DMS114 treated with DMSO at 0.1 percent for 48 hours (cell line): Measurements from ENCODE around the gene FAM219A.
A peak's percentile ranks its signal among the peaks of the same experiment; 100 is the strongest.
"Not testable (repeated sequence)": the region's sequence is repeated elsewhere in the genome, so short reads cannot be mapped to it uniquely, and the experiment has no call there.

Source experiments
- DNase-seq: peaks from one replicate; lab custom pipeline; 2025; ENCODE audit not compliant: unreplicated experiment; lab: John Stamatoyannopoulos, UW

Gene FAM219A

GRCh38 chr9:34379334-34380033 lies 78.9 kb downstream of the FAM219A start:
- DNase-seq: peak; percentile 40

- DNase-seq: no peak
These were observed 79.9 kb downstream of the FAM219A start for GRCh38 chr9:34378376-34379060.

- DNase-seq: no peak
These were observed 81.0 kb downstream of the FAM219A start for GRCh38 chr9:34377404-34377746.

- peak; percentile 68 for DNase-seq
These were observed 81.6 kb downstream of the FAM219A start, which contains the start of gene MYORG for GRCh38 chr9:34376596-34377403. TSS of gene MYORG (minus strand) at chr9:34376898. CDS start at chr9:34372943, 3,955 bp downstream.

GRCh38 chr9:34375901-34376595 lies 82.3 kb downstream of the FAM219A start:
- no peak for DNase-seq

GRCh38 chr9:34374905-34375552 lies 83.3 kb downstream of the FAM219A start:
- DNase-seq: no peak

GRCh38 chr9:34374339-34374738 lies 84.0 kb downstream of the FAM219A start:
- DNase-seq: no peak

GRCh38 chr9:34373749-34374148 lies 84.6 kb downstream of the FAM219A start:
- DNase-seq: no peak

GRCh38 chr9:34372467-34373011 lies 85.8 kb downstream of the FAM219A start:
- DNase-seq: no peak

GRCh38 chr9:34371886-34372466 lies 86.4 kb downstream of the FAM219A start:
- DNase-seq: no peak

GRCh38 chr9:34370970-34371880 lies 87.1 kb downstream of the FAM219A start:
- DNase-seq: no peak

GRCh38 chr9:34370335-34370969 lies 87.9 kb downstream of the FAM219A start:
- no peak for DNase-seq

- DNase-seq: no peak
These were observed 88.7 kb downstream of the FAM219A start for GRCh38 chr9:34369636-34370035.

GRCh38 chr9:34368796-34369195 lies 89.6 kb downstream of the FAM219A start:
- not testable (repeated sequence) for DNase-seq

GRCh38 chr9:34367751-34368410 lies 90.5 kb downstream of the FAM219A start:
- DNase-seq: not testable (repeated sequence)

- no peak for DNase-seq
These were observed 92.0 kb downstream of the FAM219A start for GRCh38 chr9:34366365-34366764.

- no peak for DNase-seq
These were observed 93.1 kb downstream of the FAM219A start for GRCh38 chr9:34365282-34365681.
